C4-2B (cell line): ENCODE results near the gene SLC1A4.
"Not testable (repeated sequence)": the region's sequence is repeated elsewhere in the genome, so short reads cannot be mapped to it uniquely, and the experiment has no call there.

Source experiments
- H3K27ac ChIP-seq: fragments of 450-650 bp; 2 replicates; pipeline ENCODE4 v1.5.1; 2017
- CTCF ChIP-seq: fragments of 450-650 bp; conservative IDR thresholded peaks from 2 replicates; pipeline ENCODE4 v1.5.1; 2017; ENCODE audit warnings: mild to moderate bottlenecking
- ZFX ChIP-seq: fragments of 450-650 bp; IDR thresholded peaks from 2 replicates; pipeline ENCODE4 v1.6.1; 2017

The SLC1A4 gene

GRCh38 chr2:64966017-64966416 is 23.2 kb upstream of the SLC1A4 start:
- TF ChIP-seq CTCF (no peak), ZFX (no peak)
- no peak overlapping the region for H3K27ac ChIP-seq

- TF ChIP-seq CTCF (no peak), ZFX (no peak)
- no peak overlapping the region for H3K27ac ChIP-seq
Observed at GRCh38 chr2:64966839-64967238, 22.4 kb upstream of the SLC1A4 start.

- TF ChIP-seq CTCF (no peak), ZFX (no peak)
- no peak overlapping the region for H3K27ac ChIP-seq
Observed at GRCh38 chr2:64967601-64968000, 21.6 kb upstream of the SLC1A4 start.

- not testable (repeated sequence) for H3K27ac ChIP-seq
Observed at GRCh38 chr2:64969086-64969485, 20.1 kb upstream of the SLC1A4 start.

GRCh38 chr2:64970495-64970894 is 18.7 kb upstream of the SLC1A4 start:
- TF ChIP-seq CTCF (no peak), ZFX (no peak)
- no peak overlapping the region for H3K27ac ChIP-seq

- TF ChIP-seq CTCF (no peak), ZFX (no peak)
Observed at GRCh38 chr2:64972426-64972825, 16.8 kb upstream of the SLC1A4 start.

GRCh38 chr2:64972876-64973275 is 16.3 kb upstream of the SLC1A4 start:
- TF ChIP-seq CTCF (no peak), ZFX (no peak)
- H3K27ac ChIP-seq = no peak overlapping the region

More at GRCh38 chr2:64972426-64972825, 16.8 kb upstream of the SLC1A4 start:
- H3K27ac ChIP-seq = no peak overlapping the region

GRCh38 chr2:64975232-64975821 is 13.9 kb upstream of the SLC1A4 start:
- no peak overlapping the region for H3K27ac ChIP-seq
- TF ChIP-seq ZFX (no peak), CTCF (no peak)
